GM04504 (cell line): ENCODE results near the gene UBR3.

Experiments
- DNase-seq: peaks from one replicate; pipeline ENCODE4 v3.0.0-alpha.2; 2012; ENCODE audit warnings: low read depth

UBR3 gene

DNA sequence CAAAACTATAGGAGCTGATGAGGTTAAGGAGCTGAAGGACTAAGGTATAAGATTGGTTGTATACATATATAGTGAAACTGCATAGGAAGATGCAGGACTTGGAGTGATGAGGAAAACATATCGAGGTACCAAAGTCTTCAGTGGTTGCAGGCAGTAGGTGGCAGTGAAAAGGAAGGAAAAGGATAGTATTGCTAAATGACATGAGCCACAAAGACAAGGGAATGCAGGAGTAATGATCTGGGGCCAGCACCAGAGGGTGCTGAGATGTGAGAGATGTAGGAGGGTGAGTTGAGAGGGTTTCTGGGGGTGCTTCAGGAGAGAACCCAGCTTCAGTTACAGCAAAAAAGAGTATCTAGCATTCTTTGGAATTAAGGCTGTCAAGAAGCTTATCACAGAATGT is 178.4 kb downstream of the UBR3 start:
- no peak for DNase-seq

GRCh38 chr2:170006587-170007325 is 179.5 kb downstream of the UBR3 start:
- DNase-seq, result no peak

DNA sequence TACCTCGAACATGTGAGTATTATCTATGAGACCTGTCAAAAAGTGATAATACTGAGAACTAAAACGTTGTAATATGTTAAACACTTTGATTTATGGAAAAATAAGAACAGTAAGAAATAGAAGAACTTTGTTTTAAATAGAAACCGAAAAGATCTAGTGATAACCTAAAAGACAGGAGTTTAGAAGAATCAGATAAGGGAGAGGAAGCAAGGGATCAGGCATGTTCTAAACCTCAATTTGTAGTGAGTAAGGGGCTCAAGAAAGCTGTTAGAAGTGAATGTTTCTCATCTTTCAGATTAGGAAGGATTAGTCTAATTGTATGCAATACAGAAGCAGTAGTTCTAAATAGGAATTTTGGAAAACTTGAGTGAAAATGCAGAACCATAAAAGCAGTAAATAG is 182.0 kb downstream of the UBR3 start:
- no peak for DNase-seq

DNA sequence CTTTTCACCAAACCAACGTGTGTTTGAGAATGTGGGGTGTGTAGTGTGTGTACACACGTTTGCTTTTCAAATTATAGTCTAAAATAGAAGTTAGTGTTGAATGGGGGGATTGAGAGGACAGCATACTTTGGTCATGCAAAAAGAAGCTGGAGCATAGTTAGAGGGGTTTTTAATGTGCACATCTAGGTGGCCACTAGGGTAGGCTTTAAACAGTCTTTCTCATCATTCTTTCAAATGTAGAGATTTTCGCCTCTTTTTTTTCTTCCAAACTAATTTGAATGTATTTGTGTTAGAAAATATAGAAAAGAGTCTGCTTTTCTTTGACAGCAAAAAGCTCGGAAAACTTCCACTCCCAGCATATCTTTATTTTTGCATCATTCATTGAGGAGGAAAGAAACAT is 185.5 kb downstream of the UBR3 start:
- no peak for DNase-seq

DNA sequence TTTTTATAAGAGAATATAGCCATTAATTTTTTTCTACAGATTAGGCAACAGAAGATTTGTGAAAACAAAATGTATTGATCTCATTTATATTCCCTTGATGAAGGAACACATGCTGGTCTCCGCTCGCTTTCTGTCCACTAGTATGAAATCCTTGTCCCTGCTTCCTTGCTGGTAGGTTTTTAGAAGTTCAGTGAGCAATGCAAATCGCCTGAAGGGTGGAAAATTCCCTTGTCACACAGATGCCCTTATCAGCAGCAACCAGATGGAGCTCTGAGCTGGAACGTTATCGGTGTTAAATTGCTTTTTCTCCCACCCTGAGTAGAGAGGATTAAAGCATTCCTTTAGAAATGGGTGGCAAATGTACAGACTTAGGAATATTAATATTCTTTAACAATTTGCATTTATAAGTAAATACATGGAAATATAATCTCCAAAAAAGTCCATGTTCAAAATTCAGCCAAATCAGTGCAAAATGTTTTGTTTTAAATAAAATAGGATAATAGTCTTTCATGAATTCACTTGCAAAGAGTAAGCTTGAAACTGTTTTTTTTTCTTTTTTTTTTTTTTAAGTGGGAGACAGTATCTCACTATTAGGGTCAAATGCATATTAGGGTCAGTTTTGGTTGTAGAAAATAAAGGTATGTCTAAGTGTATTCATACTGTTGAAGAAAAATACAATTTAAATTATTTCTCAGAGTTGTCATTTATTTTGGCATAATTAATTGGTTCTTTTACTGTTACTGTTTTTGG is 186.7 kb downstream of the UBR3 start:
- DNase-seq, result no peak

GRCh38 chr2:170014769-170015168 is 187.5 kb downstream of the UBR3 start:
- no peak for DNase-seq

GRCh38 chr2:170017860-170018532 is 190.7 kb downstream of the UBR3 start:
- no peak for DNase-seq

GRCh38 chr2:170019060-170019805 is 192.0 kb downstream of the UBR3 start:
- DNase-seq, result no peak

- DNase-seq, result no peak
Observed at GRCh38 chr2:170020777-170021176, 193.5 kb downstream of the UBR3 start.

DNA sequence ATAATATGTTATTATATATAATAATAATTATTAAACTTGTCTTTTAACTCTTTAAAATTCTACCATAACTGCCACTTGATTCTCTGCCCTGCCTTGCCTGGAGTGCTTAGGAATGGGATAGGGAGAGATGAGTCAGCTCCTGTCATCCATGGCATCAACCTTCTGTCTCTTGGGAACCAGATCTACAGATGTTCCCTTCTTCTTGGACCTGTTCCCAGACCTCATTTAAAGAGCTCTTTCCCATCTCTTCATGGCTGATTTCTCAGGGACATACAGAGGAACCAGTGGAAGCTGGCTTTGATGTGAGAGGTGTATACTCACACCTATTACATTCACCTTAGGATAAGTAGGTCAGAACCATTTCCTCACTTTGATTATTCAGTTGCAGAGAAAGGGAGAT is 195.4 kb downstream of the UBR3 start:
- peak; percentile 88 for DNase-seq

GRCh38 chr2:170024721-170025120 is 197.5 kb downstream of the UBR3 start:
- no peak for DNase-seq

DNA sequence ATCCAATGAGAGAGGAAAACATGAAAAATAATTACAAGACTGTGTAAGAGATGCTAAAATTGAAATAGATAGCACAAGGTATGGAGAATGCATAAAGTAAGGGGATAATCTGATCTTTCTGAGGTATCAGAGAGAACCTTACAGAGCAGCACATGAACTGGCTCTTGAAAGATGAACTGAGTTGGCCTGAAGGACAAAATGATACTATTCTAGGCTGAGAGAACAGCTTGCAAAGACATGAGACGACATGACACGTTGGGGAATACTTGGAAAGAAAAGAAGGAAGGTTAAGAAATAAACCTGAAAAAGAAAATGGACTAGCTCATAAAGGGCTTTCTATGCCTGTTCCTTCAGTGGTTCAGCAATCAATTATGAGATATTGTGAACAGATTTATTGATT is 198.0 kb downstream of the UBR3 start:
- DNase-seq, result no peak

- DNase-seq, result no peak
Observed at GRCh38 chr2:170026361-170026760, 199.1 kb downstream of the UBR3 start.

- DNase-seq, result no peak
Observed at GRCh38 chr2:170029551-170029950, 202.3 kb downstream of the UBR3 start.

DNA sequence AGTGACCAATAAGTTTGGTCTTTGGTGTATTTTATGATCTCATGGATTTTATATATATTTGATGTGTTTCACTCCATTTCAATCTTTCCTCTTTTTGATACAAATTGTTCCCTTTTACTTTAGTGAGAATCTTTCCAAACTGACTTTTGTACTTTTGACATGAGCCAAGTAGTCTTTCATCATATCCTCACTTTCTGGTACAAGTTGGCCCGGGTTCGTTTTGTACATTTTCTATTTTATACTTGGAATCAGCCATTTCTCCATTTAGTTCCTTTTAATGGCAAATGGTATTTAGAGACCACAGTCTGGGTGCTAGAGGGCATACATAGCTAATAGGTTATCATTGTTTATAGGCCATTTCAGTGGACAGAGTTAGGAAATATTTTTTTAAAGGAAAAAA is 202.8 kb downstream of the UBR3 start:
- no peak for DNase-seq

GRCh38 chr2:170031288-170031687 is 204.0 kb downstream of the UBR3 start:
- no peak for DNase-seq

- no peak for DNase-seq
Observed at GRCh38 chr2:170034596-170034995, 207.3 kb downstream of the UBR3 start.

GRCh38 chr2:170038734-170039133 is 211.5 kb downstream of the UBR3 start:
- no peak for DNase-seq

- DNase-seq, result no peak
Observed at GRCh38 chr2:170039401-170040172, 212.3 kb downstream of the UBR3 start.

DNA sequence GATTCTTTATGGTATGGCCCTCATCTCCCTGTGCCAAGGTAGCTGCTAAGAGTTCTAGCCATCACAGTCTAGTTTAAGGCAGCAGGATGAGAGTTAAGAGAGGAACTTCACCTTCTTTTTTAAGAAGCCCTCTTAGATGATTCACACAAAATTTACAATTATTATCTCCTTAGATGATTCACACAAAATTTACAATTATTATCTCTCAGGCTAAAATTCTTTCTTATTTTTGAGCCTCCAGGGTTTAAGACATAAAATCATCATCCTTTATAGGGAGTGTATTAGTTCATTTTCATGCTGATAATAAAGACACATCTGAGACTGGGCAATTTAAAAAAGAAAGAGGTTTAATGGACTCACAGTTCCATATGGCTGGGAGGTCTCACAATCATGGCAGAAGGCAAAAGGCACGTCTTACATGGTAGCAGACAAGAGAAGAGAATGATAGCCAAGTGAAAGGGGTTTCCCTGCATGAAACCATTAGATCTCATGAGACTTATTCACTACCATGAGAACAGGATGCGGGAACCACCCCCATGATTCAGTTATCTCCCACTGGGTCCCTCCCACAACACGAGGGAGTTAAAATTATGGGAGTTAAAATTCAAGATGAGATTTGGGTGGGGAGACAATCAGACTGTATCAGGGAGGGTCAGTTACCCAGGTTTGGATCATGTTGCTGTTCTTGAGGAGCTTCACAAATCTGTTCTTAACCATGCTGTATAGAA is 217.7 kb downstream of the UBR3 start:
- DNase-seq, result no peak
